CD4-positive, alpha-beta T cell treated with Interferon gamma for 1 hour (primary cell): ENCODE results near the gene NFATC2.
"Not testable (repeated sequence)": the region's sequence is repeated elsewhere in the genome, so short reads cannot be mapped to it uniquely, and the experiment has no call there.

Experiments
- DNase-seq: peaks from one replicate; pipeline ENCODE4 v3.0.0-alpha.2; 2020

The NFATC2 gene

DNA sequence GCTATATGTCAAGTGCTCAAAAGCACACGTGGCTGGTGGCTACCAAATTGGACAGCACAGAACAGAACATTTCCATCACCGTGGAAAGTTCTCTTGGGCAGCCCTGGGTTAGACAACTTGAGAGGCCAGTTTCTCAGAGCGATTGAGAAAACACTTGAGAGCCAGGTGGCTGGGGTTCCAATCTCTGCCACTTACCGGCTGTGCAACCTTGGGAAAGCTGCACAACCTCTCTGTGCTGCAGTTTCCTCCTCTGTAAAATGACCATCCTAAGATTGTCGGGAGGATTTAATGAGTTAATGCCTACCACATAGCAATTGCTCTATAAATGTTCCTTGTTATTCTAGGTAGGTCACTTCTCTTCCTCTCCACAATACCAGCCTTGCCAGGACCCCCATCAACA is 25.1 kb upstream of the NFATC2 start:
- DNase-seq, result no peak

DNA sequence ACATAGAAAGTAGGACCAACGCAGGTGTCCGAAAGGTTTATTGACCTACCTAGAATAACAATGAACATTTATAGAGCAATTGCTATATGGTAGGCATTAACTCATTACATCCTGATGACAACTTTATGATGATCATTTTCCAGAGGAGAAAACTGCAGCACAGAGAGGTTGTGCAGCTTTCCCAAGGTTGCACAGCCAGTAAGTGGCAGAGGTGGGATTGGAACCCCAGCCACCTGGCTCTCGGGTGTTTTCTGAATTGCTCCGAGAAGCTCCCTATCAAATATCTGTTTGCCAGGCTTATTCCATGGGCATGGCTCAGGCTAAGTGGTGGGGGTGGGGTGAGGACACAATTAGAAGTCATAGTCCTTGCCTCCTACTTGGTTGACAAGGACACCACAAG is 24.1 kb upstream of the NFATC2 start:
- no peak for DNase-seq

DNA sequence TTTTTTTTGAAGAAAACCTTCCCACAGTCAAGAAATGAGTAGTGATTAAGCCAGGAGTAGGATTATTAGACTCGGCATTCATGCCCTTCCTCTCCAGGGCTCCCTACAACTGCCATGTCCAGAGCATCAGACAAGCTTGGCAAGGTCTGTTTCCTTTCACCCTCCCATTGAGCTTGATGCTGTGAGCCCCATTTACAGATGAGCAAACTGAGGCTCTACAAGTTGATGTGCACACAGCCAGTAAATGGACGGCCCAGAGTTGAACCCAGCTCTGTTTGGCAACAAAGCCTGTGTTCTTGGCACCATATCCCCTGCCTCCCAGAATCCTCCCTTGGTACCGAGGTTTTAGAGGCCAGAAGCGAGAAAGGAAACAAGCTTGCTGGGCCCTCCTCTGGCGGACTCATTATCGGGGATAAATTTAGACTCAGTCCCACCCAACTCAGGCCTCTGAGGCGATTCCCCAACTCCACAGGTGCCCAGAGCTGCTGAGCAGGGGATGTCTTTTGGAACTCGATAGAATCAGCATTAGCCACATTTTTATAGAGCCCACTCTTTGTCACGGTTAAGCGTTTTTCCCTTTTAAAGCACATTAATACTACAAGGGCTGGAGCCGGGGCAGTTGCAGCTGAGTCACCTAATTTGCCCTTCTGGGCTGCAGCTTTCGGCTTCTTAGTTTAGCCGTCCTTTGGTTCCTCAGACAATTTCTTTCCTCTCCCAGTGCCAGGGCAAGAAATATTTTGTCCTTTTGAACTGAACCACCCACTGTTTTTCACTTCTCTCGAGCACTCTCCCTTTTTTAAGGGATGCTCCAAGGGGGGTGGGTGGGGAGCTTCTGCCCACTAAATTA is 23.0 kb upstream of the NFATC2 start:
- DNase-seq, result no peak

DNA sequence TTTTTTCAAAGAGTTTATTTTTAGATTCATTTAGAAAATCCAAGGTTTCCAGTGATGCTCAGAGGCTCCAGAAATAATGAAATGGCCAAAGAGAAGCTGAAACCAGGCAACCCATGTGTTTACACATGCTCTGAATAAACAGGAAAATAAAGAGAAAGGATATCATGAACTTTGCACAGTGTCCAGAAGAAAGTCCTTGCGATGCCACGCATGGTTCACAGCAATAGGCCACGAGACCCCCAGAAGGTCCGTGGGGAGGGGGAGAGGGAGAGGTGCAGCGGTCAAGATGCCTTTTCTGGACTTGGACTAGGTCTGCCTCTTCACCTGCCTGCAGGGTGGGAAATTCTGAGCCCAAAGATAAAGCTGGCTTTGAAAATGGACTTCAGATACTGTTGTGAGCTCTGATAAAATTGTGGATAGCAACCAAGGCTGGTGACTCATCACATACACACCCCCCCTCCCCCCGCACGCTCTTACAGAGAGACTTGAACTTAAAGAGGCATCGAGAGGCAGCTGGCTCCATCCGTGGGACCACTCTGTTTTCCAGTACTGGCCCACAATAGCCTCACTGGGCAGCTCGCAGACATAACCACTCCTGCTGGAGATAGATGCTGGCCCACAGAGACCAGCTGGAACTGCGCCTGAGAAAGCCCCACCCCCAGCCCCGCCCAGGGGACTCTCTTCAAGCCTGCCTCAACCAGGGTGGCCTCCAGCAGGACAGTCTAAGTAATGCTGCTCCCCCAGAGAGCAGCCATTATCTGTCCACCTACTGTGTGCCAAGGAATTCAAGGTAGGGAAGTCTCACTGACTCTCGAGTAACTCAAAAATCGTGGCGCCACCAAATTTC is 21.2 kb upstream of the NFATC2 start:
- DNase-seq, result no peak

DNA sequence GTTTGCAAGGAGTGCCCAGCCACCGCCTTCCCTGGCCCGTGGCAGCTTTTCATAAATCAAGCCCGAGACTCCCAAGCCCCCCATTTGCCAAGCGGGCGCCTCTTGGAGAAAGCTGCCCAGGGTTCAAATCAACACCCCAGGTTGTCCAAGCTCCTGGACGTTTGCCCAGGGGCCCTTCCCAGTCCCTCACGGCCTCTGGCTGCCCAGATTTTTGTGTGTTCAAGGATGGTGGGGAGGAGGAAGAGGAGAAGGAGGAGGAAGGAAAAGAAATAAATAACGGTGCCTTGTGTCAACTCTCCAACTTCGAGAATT is 20.6 kb upstream of the NFATC2 start:
- no peak for DNase-seq

DNA sequence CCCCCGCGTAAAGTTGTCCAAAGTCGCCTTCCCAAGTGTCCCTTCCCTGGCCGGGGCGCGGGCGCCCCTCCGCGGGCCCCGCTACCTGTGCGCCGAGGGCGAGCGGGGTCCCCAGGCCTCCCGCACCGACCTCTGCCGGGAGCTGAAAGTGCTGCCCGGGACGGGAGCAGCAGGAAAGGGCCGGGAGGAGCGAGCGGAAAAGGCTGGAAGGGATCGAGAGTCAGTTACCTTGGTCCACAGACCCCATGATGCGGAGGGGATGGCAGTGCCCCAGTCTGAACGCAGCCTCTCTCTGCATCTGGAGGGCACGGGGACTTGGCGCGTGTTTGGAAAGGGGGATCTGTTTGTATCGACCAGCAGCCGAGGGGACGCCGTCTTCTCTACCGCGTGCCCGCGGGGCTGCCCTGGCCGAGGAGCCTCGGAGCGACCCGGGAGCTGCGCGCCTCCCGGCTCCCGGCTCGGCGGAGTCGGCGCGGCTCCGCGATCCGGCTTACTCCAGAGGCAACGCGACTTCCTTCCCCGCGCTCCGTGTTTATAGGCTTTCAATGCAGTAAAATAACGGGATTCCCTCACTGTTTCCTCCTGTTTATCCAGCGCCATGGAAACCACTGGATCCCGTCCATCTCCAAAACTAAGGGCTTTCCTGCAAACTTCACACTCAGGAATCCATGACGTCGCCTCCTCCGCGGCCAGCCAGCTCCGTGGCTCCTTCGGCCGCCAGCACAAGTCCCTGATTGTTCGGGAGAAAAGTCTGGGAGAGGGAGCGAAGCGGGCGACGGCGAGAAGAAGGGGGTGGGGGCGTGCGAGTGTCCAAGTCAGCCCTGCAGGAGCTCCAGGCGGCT is 20.0 kb upstream of the NFATC2 start:
- no peak for DNase-seq

DNA sequence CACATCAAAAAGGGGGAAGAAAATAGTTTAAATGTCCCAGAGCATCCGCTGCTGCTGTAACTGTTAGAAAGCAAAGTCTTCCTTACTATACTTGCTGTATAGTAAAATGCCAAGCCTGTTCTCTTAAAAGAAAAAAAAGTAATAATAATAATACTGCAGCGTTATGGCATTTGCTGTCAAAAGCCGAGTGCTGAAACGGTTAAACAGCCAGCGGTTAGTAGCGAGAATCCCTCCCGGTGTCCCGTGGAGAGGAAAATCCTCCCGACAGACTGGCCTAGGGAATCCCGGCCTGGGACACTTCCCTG is 19.5 kb upstream of the NFATC2 start:
- DNase-seq, result no peak

DNA sequence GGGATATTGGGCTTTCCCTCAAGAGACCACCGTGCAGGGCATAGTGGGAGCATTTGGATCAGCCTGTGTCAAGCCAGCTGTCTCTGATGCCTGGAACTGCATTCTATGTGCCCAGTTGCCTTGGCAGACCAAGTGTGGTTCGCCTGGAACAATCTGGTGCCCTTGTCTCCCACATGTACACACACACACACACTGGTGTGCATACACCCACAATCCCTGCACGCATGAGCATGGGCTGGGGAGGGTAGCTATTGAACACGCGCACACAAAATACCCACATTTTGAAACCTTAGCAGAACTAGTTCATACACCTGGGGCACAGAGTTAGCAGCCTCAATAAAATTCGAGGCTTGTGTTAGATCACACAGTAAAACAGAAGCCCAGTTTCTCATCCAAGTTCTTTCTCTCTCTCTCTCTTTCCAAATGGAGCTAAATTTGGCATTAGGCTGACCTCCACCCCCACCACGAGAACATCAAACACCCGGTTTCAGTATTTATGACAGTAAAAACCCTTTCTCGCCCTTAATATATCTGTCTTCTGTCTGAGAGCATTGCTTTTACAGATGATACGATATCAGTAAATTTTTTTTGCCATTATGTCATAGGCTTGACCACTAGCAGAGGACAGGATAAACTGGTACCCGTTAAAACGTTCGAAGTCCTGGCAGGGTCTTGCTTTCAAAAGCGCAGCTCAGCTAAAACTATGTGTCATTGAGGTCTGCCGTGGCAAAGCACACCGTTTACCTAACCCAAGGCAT is 18.2 kb upstream of the NFATC2 start:
- no peak for DNase-seq

DNA sequence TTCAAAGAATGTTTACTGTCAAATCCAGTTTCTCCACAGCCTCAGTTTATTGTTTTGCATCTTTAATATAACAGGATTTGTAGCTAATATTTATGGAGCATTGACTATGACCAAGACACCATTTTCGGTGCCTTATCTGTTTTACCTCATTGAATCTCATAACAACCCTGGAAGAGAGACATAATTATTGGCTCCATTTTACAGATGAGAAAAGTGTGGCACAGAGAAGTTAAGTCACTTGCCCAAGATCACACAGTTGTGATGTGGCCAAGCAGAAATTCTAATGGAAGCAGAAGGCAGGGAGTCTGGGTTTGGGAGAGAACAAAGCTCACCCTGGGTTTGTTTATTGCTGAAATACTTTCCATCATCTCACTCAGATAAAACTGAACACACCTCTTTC is 17.5 kb upstream of the NFATC2 start:
- no peak for DNase-seq

DNA sequence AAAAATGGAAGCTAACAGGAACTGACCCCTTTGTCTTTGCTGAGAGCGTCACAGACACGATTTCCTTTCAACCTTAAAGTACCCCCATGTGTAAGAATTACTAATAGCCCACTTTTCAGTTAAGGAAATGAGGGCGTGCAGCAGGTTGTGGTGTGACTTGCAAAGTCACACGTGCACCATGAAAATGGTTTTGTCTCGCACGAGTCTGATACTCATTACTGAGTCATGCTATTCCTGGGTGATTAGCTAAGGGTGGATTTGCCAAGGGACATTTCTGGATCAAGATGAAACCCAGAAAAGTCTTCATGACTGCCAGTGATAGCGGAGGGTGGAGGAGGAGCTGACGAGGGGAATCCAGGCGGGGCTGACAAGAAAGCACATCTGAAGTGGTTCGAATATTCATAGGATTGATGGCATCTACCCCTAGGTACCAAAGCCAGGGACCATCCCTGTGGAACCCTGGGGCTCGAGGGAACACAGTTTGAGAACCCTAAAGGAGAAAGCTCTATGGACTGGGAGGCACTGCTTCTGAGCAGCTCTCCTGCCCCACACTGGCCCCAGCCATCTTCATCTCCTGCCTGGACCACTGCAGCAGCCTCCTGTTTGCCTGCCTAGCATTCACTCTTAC is 12.1 kb upstream of the NFATC2 start:
- DNase-seq, result no peak

DNA sequence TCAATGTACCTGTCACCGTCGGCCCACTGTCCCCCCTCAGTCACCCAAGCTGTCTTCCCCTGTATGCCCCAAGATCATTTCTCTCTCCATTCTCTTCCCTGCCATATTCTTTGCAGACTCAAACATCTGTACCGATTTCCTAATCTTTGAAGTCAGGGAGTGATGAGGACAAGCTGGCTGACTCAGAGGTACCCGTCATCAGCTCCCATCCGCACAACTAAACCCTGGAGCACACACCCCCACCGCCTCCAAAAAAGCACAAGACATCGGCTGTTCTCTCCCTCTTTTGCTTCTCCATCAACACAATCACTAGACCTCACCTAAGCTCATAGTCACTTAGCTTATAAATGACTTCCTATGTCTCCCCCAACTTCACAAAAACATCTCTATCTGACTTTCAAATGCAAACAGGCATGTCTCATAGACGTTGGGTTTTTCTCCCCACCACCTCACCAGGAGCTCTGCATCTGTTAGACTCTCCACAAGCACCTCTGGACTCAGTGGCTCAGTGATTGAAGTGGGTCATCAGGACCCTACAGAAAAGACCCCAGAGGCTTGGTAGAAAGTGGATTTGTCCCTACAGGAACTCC is 11.5 kb upstream of the NFATC2 start:
- DNase-seq, result no peak

DNA sequence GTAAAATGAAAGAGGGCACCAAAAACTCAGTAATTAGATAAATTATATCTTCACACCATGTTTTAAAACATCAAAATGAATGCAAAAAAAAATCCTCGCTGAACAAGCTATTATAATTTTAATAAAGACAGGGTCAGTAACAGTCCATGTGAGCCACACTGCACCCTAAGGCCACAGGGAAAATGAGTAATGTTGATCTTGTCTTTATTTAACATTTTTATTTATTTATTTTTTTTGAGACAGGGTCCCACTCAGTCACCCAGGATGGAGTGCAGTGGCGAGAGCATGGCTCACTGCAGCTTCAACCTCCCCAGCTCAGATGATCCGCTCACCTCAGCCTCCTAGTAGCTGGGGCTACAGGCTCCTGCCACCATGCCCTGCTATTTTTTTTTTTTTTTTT is 8.7 kb upstream of the NFATC2 start:
- DNase-seq, result no peak

DNA sequence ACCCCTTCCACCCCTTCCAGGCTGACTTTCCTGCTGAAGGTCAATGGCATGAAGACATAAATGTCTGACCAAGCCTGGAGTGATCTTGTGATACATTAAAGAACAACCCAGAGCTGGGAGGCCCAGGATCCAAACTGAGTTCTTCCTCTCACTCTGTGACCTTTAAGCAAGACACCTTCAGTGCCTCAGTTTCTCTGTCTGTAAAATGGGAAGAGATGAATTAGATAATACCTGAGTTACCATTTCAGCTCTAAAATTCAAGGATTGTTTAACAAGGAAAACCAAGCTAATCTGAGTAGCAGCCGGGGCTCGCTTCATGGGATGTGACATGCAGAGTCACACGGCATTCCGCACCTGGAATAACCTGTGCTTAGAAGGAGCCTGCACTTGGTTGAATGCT is 7.0 kb upstream of the NFATC2 start:
- DNase-seq, result no peak

DNA sequence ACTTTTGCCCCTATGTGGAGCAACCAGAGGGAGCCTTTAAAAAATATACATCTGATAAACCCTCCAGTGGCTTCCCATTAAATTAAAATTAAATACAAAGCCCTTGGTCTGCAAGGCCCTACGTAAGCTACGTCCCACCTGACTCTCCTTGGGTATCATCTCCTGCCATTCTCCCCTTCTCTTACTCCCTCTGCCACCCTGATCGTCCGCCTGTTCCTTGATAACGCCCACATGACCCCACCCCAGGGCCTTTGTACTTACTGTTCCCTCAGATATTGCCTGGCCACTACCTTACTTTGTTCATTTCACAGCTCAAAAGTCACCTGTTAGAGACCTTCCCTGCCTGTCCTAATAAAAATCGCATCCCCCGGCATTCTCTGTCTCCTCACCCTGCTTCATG is 5.4 kb upstream of the NFATC2 start:
- no peak for DNase-seq

DNA sequence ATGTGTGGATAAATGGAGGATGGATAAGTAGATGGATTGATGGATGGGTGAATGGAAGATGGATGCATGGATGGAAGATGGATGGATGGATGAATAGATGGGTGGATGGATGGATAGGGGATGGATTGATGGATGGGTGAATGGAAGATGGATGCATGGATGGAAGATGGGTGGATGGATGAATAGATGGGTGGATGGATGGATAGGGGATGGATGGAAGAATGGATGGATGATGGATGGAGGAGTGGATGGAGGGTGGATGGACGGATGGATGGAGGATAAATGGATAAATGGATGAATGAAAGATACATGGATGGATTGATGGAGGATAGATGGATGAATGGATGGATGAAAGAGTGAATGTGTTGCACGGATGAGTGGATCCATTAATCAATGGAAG is 3.0 kb upstream of the NFATC2 start:
- DNase-seq, result no peak

DNA sequence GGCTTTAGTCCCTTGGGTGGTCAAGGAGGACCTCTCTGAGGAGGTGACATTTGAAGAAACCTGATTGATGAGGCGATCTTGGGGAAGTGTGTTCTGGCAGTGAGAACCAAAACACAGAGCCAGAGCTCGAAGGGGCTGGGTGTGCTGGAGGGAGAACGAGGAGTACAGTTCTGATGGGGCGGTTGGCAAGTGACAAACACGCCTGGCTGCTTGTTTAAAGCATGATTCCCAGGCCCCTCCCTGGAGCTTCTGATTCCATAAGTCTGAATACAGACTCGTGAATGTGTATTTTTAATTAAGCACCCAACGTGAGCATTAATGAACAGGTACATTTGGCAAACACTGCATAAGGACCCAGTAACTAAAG is 886 bp upstream of the NFATC2 start:
- DNase-seq, result no peak

DNA sequence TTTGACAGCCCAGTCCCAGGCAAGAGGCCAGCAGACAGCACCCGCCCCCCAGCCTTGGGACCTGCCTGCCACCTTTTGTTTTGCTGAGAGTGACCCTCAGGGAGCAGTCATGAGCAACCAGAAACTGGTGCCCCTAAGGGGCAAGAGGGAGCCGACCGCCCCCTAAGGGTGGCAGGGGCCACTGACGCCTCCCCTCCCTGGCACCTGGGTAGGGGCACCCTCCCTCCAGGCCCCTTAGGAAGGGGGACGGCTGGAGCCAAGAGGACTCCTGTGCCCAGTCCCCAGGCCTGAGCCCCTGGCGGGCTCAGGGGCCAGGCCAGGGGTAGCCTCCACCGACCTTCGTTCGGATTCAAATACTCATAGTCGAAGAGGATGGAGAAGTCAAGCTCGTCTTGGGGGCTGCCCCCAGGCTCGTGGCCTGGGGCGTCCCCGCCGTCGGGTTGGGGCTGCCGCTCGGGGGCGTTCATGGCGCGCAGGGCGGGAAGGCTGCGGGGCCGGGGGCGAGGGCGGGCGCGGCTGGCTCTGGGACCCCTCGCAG is 417 bp downstream of the NFATC2 start:
- DNase-seq, result peak; percentile 69

DNA sequence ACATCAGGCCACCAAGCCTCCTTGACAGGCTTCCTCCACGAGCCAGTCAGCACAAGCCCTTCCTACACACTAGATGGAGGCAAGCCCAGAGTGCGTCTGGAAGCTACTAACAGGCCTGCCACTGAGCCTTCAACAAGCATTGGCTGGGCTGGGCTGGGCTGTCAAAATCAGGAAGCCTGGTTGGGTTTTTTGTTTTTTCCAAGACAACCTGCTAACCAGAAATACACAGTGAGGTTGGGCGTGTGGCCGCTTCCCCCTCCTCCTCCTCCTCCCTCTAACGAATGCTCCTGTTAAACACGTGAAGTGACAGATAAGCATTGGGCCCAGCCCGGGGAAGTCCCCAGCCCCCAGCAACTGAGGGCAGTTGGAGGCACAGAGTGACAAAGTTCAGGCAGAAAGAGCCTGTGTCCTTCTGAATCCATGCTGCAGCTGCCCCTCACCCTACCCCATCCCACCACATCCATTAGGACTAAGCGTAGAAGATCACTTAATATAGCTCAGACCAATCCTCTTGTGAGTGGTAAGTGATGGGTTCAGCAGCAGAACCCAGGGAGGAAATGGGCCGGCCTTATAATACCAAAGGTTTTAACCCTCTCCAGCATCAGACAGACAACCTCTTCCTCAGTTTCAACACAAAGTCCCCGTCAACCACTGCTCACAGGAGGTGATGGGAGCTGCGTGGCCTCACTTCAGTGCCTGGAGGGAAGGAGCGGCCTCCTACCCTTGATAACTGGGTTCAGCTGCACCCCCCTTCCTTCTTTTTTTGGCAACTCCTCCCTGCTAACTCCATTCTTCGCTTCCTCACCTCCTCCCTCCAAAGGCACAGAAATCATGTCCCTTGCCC is 1.1 kb downstream of the NFATC2 start:
- peak; percentile 83 for DNase-seq

DNA sequence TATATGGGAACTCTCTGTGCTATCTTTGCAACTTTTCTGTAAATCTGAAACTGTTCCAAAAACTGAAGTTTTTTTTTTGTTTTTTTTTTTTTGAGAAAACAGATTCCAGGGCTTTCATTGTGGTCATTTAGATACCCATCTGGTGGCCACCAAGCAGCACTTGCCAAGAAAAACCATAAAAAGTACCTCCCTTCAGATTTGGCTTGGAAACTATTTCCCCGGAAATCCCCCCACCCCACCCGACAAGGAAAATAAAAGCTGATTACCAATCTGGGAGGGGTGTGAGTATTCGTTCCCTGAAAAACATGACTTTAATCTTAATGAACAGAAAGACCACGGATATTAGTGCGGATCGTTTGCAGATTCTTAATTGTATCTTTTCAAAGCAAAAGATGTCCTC is 1.9 kb downstream of the NFATC2 start:
- no peak for DNase-seq

DNA sequence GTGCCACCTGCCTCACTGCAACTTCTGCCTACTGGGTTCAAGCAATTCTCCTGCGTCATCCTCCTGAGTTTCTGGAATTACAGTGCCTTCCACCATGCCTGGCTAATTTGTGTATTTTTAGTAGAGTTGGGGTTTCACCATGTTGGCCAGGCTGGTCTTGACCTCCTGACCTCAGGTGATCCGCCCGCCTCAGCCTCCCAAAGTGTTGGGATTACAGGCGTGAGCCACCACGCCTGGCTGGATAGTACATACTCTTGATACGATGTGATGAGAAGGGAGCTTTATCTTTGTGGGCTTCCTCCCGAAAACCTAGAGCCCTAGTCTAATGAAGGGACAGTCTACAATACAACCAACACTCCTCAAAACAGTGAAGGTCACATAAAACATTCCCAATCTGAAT is 2.4 kb downstream of the NFATC2 start:
- DNase-seq, result not testable (repeated sequence)
